ENCODE measurements around the gene MEDAG.

Gene MEDAG

GRCh38 chr13:30957258-30957943 lies 51.3 kb downstream of the MEDAG start:
- DNase-seq (ENCODE audit: low read depth in 2 of 2): no peak

DNA sequence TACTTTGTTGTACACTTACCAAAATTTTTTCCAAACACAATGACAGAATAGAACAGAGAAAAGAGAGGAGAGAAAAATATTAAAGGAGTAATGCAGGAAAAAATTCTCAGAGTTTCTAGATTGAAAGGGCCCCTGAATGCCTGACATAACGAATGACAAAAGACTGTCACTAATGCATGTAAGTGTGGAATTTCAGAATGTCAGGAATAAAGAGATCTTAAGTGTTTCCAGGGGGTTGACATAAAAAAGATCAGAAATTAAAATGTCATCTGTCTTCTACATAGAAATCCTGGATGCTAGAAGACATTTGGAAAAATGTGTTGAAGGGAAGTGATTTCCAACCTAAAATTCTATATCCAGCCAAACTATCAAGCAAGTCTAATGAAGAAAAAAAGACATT lies 53.6 kb downstream of the MEDAG start:
- no peak for DNase-seq (ENCODE audit: low read depth in 2 of 2)

DNA sequence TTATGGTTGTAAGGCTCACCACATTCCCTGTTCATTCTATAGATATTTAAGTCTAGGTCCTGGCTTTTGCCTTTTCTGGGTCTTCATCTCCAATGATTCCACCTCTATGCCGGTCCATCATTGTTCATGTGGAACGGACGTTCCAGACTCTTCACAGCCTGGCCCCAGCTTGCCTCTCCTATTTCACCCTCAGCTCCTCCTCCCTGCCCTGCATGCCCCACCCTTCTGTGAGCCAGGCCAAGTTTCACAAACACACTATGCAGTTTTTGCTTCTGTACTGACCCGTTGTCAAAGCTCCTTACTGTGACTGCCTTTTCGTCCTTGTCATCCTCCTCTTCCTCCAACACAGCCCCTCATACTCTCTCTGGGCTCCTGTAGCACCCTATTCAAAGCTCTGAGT lies 57.7 kb downstream of the MEDAG start:
- no peak for DNase-seq (ENCODE audit: low read depth in 2 of 2)

DNA sequence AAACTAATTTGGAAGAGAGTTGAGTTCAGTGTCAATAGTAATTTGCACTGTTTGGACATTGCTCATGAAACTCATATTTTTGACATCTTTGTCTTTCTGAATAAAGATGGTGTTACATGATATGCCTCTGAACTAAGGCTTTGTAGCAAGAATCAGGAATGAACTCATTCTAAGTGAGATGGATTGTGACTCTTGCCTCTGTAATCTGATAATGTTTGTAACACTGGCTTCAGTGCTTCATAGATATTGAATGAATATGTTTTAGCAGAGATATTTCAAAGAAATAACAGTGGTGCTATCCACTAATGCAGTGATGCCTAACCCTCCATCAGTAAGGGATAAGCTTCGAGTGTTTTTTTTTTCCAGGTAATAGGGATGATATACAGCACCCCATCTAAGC lies 59.3 kb downstream of the MEDAG start:
- DNase-seq (ENCODE audit: low read depth in 2 of 2): no peak

- DNase-seq (ENCODE audit: low read depth in 2 of 2): no peak
These were observed 60.0 kb downstream of the MEDAG start for GRCh38 chr13:30966101-30966500.

DNA sequence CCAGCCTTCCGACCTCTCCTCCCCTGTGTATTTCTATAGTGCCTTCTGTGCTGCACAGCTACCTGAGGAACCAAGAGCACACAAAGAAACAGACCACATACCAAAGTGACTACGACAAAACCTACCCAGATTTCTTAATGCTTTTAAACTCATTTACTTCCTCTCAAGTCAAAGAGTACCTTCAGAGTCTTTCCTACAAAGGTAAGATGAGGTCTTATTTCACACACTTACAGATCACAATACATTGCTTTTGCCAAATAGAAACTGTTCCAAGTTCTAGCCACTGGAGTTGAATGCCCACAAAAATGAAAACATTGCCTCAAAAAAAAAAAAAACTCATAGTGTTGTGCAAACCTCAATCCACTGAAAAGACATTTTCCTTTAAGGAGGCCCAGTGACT lies 62.8 kb downstream of the MEDAG start:
- DNase-seq (ENCODE audit: low read depth in 2 of 2): no peak

DNA sequence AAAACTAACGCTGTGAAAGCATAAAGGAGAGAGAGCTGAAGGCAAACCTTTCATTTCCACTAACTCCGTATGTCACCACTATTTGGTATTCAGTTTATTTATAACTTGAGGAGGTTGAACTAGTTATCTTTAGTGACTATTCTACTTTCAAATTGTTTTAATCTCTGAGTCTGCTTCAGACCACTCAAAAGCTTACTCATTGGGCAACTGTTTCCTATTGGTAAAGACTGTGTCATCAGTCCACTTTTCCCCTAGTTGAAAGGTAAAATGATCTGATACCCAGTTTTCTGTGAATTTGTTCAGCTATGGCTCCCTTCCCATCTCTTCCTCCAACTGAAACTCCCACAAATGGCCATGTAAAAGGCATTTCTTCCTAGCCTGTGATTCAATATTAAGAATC lies 65.5 kb downstream of the MEDAG start:
- no peak for DNase-seq (ENCODE audit: low read depth in 2 of 2)

DNA sequence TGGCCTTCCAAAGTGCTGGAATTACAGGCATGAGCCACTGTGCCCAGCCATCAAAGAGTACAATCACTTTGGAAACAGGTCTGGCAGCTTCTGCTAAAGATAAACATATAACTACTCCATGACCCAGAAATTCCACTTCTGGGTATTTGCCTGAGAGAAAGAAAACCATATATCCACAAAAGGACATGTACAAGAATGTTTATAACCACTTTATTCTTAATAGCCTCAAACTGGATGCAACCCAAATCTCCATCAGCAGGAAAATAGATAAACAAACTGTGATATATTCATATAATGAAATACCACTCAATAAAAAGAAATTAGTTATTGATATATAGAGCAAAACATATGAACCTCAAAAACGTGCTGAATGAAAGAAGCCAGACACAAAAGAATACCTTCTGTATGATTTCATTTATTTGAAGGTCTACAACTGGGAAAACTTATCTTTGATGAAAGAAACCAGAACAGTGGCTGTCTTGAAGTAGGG lies 66.9 kb downstream of the MEDAG start:
- DNase-seq (ENCODE audit: low read depth in 2 of 2): no peak

GRCh38 chr13:30974350-30974749 lies 68.3 kb downstream of the MEDAG start:
- no peak for DNase-seq (ENCODE audit: low read depth in 2 of 2)
